Trophoblast cell (in vitro differentiated cells and primary cell): ENCODE results near the gene THRB.

ENCODE experiments used
- DNase-seq, 2 donors: peaks; one replicate each; pipeline ENCODE4 v3.0.0-alpha.2; 2016
- H2AFZ ChIP-seq: 2 replicates; pipeline ENCODE4 v1.6.1; 2013; ENCODE audit warnings: low read length, moderate library complexity, mild to moderate bottlenecking; ENCODE audit not compliant: insufficient read depth, poor library complexity
- H2AK5ac ChIP-seq: 2 replicates; pipeline ENCODE4 v1.6.1; 2013; ENCODE audit warnings: mild to moderate bottlenecking, low read length
- H2BK120ac ChIP-seq: 2 replicates; pipeline ENCODE4 v1.6.1; 2013; ENCODE audit warnings: low read length, mild to moderate bottlenecking, moderate library complexity; ENCODE audit not compliant: insufficient read depth, poor library complexity
- H2BK12ac ChIP-seq: 2 replicates; pipeline ENCODE4 v1.6.1; 2013; ENCODE audit warnings: mild to moderate bottlenecking, low read length, moderate library complexity
- H2BK5ac ChIP-seq: 2 replicates; pipeline ENCODE4 v1.6.1; 2013; ENCODE audit warnings: low read length, low read depth, moderate library complexity, mild to moderate bottlenecking; ENCODE audit not compliant: poor library complexity
- H3K14ac ChIP-seq: 2 replicates; pipeline ENCODE4 v1.6.1; 2013; ENCODE audit warnings: mild to moderate bottlenecking, low read length
- H3K18ac ChIP-seq: 2 replicates; pipeline ENCODE4 v1.6.1; 2013; ENCODE audit warnings: mild to moderate bottlenecking, low read length
- H3K23ac ChIP-seq: 2 replicates; pipeline ENCODE4 v1.6.1; 2013; ENCODE audit warnings: low read length
- H3K27ac ChIP-seq: 2 replicates; pipeline ENCODE4 v1.5.1; 2013; ENCODE audit warnings: low read depth, mild to moderate bottlenecking, inconsistent platforms, low read length, moderate library complexity
- H3K27me3 ChIP-seq: 2 replicates; pipeline ENCODE4 v1.6.1; 2013; ENCODE audit warnings: inconsistent platforms, mild to moderate bottlenecking, low read length, moderate library complexity; ENCODE audit not compliant: insufficient read depth
- H3K36me3 ChIP-seq, 2 experiments: 1 replicate in 1 of 2; 2 replicates in 1 of 2; pipeline ENCODE4 v1.6.1; 2013; ENCODE audit warnings: low read length in 2 of 2, mild to moderate bottlenecking in 2 of 2, moderate library complexity in 1 of 2; ENCODE audit not compliant: insufficient read depth in 2 of 2, control insufficient read depth in 1 of 2
- H3K4ac ChIP-seq: 2 replicates; pipeline ENCODE4 v1.6.1; 2013; ENCODE audit warnings: low read depth, mild to moderate bottlenecking, low read length, moderate library complexity
- H3K4me1 ChIP-seq, 2 experiments: 1 replicate in 1 of 2; 2 replicates in 1 of 2; pipeline ENCODE4 v1.6.1; 2013; ENCODE audit warnings: low read length in 2 of 2, mild to moderate bottlenecking in 2 of 2, moderate library complexity in 1 of 2; ENCODE audit not compliant: insufficient read depth in 2 of 2, control insufficient read depth in 1 of 2
- H3K4me2 ChIP-seq: 2 replicates; pipeline ENCODE4 v1.6.1; 2013; ENCODE audit warnings: inconsistent platforms, mild to moderate bottlenecking, low read length, moderate library complexity
- H3K4me3 ChIP-seq: 2 replicates; pipeline ENCODE4 v1.5.1; 2013; ENCODE audit warnings: mild to moderate bottlenecking, low read depth, low read length, inconsistent platforms
- H3K79me1 ChIP-seq: one replicate; pipeline ENCODE4 v1.6.1; 2013; ENCODE audit warnings: low read length
- H3K79me2 ChIP-seq: 2 replicates; pipeline ENCODE4 v1.6.1; 2013; ENCODE audit warnings: low read length, mild to moderate bottlenecking; ENCODE audit not compliant: control insufficient read depth, insufficient read depth, poor library complexity
- H3K9ac ChIP-seq: 2 replicates; pipeline ENCODE4 v1.6.1; 2013; ENCODE audit warnings: mild to moderate bottlenecking, low read length
- H3K9me3 ChIP-seq: 2 replicates; pipeline ENCODE4 v1.6.1; 2013; ENCODE audit warnings: low read depth, mild to moderate bottlenecking, control low read depth, inconsistent platforms, low read length; ENCODE audit not compliant: insufficient read depth
- H4K12ac ChIP-seq: 2 replicates; pipeline ENCODE4 v1.6.1; 2013; ENCODE audit warnings: low read depth, mild to moderate bottlenecking, low read length, moderate library complexity
- H4K8ac ChIP-seq: 2 replicates; pipeline ENCODE4 v1.6.1; 2013; ENCODE audit warnings: low read depth, mild to moderate bottlenecking, low read length, moderate library complexity
- H4K91ac ChIP-seq: one replicate; pipeline ENCODE4 v1.6.1; 2013; ENCODE audit warnings: low read depth, mild to moderate bottlenecking, low read length, moderate library complexity
- WGBS: extraction: QIAGEN DNeasy Blood & Tissue Kit; methylation state at CpG from one replicate; pipeline ENCODE4 v1.1.7; 2013; ENCODE audit warnings: missing lambda C conversion rate; ENCODE audit not compliant: insufficient read length, insufficient coverage; ENCODE audit errors: extremely low coverage; 5-methylcytosine and 5-hydroxymethylcytosine counted together

THRB gene

DNA sequence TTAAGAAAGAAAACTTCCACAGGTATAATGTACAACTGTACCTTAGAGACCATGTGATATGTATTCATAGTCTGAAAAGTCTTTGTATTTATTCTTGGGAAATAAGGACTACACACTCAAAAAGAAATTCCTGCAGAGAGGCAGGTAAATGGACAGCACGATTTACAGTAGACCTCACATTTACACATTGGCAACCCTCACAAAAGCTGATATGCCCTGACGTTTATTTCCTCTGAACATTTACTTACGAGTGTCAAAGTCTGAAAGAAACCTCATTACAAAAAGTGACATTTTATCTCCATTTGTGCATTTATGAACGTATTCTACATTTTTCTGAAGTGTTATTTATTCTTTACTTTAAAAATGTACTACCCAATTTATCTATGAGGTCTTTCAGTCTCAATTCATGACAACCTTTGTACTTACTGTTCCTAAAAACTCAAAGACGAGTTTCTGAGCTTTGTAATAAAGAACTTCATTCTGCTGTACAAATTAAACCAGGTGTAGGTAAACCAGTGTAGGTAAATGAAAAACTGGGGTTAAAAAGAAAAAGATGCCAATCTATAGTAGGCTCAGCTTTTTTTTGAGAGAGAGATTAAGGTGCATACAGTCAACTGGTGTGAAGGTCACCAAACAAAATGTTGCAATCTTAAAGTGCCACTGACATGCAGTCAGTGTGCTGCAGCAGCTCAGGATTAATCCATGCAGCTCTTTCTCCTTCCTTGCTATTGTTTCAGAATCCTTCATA lies 44.3 kb downstream of the THRB start:
- Histone ChIP-seq H3K4me1 (peaks cover 4 to 9% of the 10 kb centered on the region in 2 experiments), H3K4me2 (no peak overlapping the region), H3K18ac (no peak overlapping the region), H3K4ac (no peak overlapping the region), H2BK120ac (no peak overlapping the region), H3K36me3 (no peaks in the 10 kb centered on the region), H3K23ac (no peak overlapping the region), H3K4me3 (no peak overlapping the region), H3K9me3 (no peaks in the 10 kb centered on the region), H2AFZ (no peak overlapping the region), H2AK5ac (no peak overlapping the region), H3K27me3 (no peaks in the 10 kb centered on the region), H3K9ac (no peak overlapping the region), H2BK12ac (no peak overlapping the region), H4K91ac (no peak overlapping the region), H3K79me2 (no peaks in the 10 kb centered on the region), H4K8ac (no peak overlapping the region), H3K27ac (no peak overlapping the region), H3K79me1 (peaks cover 3% of the 10 kb centered on the region), H3K14ac (no peak overlapping the region), H2BK5ac (no peak overlapping the region), H4K12ac (no peak overlapping the region)
- DNase-seq = peak in 1 of 2 donors; percentile 54
- WGBS = no CpG with 5 or more reads among the region's 5 CpGs

DNA sequence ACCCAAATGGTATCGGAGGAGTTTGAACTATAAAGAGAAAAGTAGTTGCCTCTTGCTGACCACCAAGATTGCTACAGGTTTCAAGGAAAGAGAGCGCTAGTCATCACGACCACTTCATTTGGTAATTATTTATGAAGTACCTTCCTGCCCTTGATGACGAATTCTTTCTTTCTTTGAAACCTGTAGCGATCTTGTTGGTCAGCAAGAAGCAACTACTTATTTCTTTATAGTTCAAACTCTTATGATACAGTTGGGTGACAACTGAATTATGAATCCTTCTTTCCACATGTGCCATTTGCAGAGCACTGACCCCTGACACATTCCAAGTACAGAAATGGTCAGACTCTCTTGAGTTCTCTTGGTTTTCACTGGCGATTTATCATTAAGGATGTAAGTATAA lies 46.8 kb downstream of the THRB start:
- Histone ChIP-seq H3K18ac (no peak overlapping the region), H3K23ac (no peak overlapping the region), H2BK5ac (no peak overlapping the region), H3K4me2 (no peak overlapping the region), H3K4me1 (peaks cover 4 to 8% of the 10 kb centered on the region in 2 experiments), H3K36me3 (no peaks in the 10 kb centered on the region), H2BK12ac (no peak overlapping the region), H3K79me1 (peaks cover 2% of the 10 kb centered on the region), H2AK5ac (no peak overlapping the region), H4K8ac (no peak overlapping the region), H3K79me2 (no peaks in the 10 kb centered on the region), H3K9me3 (no peaks in the 10 kb centered on the region), H3K27ac (no peak overlapping the region), H3K4me3 (no peak overlapping the region), H4K91ac (no peak overlapping the region), H2AFZ (no peak overlapping the region), H3K27me3 (no peaks in the 10 kb centered on the region), H3K4ac (no peak overlapping the region), H4K12ac (no peak overlapping the region), H2BK120ac (no peak overlapping the region), H3K14ac (no peak overlapping the region), H3K9ac (no peak overlapping the region)
- DNase-seq = no peak
- WGBS = no CpG with 5 or more reads among the region's 6 CpGs

DNA sequence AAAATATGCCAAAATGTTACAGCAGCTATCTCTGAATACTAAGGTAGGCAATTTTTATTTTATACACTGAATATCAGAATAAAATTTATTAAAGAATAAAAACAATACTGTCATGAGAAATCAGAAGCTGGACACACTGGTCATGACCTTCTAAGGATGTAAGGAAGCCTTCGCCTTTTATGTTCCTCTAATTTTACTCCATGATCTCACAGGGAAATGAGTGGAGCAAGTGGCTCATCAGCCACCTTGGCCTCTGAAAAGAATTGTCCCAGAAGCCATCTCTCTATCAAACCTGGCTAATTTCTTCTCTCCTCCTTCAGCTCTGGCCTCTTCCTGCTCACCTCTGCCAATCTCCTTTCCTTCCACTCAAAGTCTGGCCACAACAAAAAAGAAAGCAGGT lies 48.6 kb downstream of the THRB start:
- Histone ChIP-seq H3K18ac (no peak overlapping the region), H3K9me3 (no peaks in the 10 kb centered on the region), H2BK120ac (no peak overlapping the region), H3K79me1 (no peaks in the 10 kb centered on the region), H2BK5ac (no peak overlapping the region), H3K9ac (no peak overlapping the region), H3K14ac (no peak overlapping the region), H3K23ac (no peak overlapping the region), H3K4me3 (no peak overlapping the region), H2AFZ (no peak overlapping the region), H3K4me1 (no peaks in the 10 kb centered on the region), H3K4me2 (no peak overlapping the region), H4K12ac (no peak overlapping the region), H2AK5ac (no peak overlapping the region), H4K8ac (no peak overlapping the region), H3K4ac (no peak overlapping the region), H3K79me2 (no peaks in the 10 kb centered on the region), H4K91ac (no peak overlapping the region), H3K36me3 (no peaks in the 10 kb centered on the region), H2BK12ac (no peak overlapping the region), H3K27ac (no peak overlapping the region), H3K27me3 (no peaks in the 10 kb centered on the region)
- DNase-seq = no peak
- no CpG with 5 or more reads among the region's 1 CpG for WGBS

DNA sequence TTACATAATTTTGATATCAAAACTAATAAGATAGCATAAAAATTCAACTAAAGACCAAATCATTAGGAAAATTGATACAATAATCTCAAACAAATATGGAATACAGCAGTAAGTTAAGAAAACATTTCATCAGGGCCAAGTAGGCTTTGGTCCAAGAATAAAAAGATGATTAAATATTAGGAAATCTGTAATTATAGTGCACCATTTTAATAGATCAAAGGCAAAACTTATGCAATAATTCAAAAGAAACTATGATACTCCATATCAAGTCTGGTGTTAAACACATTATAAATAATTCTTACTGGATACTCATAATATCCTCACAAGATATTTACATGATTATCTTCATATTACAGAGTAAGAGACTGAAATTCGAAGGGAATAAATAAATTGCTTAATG lies 51.2 kb downstream of the THRB start:
- Histone ChIP-seq H3K36me3 (peaks cover 0 to 1% of the 10 kb centered on the region in 2 experiments), H2BK5ac (no peak overlapping the region), H3K27me3 (no peaks in the 10 kb centered on the region), H4K91ac (no peak overlapping the region), H3K4ac (no peak overlapping the region), H3K9me3 (no peaks in the 10 kb centered on the region), H2BK12ac (no peak overlapping the region), H3K9ac (no peak overlapping the region), H2AFZ (no peak overlapping the region), H4K12ac (no peak overlapping the region), H3K27ac (no peak overlapping the region), H4K8ac (no peak overlapping the region), H3K23ac (no peak overlapping the region), H3K4me2 (no peak overlapping the region), H3K79me1 (no peaks in the 10 kb centered on the region), H3K79me2 (no peaks in the 10 kb centered on the region), H3K4me1 (no peaks in the 10 kb centered on the region), H3K18ac (no peak overlapping the region), H2AK5ac (no peak overlapping the region), H2BK120ac (no peak overlapping the region), H3K4me3 (no peak overlapping the region), H3K14ac (no peak overlapping the region)
- WGBS = no CpG with 5 or more reads among the region's 1 CpG
- no peak for DNase-seq
